Panc1 (cell line): ENCODE data around the gene AMIGO2. TPM values are rescaled to one million over a fixed set of nuclear protein-coding genes. Genes with fewer than 3 reads are reported as not detected.

Experiments used
- ATAC-seq: fragments of 200-7000 bp; cut with Tn5 transposase; 2 replicates; pipeline ENCODE4 v1.9.1; 2020; ENCODE audit warnings: mild to moderate bottlenecking, moderate library complexity
- BruUV-seq: library from RNA; stranded (reverse); fragments of 400-500 nt; replicated peaks from 2 replicates; lab custom pipeline; 2021; lab: Mats Ljungman, UMichigan
- CTCF ChIA-PET: fragments of 300-600 bp; sonication (Branson Sonifier 250); formaldehyde crosslinking; loops from one replicate; lab custom pipeline; 2022; ENCODE audit warnings: antibody characterized with exemption; lab: Charles Lee
- POLR2A ChIA-PET: fragments of 300-600 bp; sonication (Branson Sonifier 250); formaldehyde crosslinking; loops from one replicate; lab custom pipeline; 2022; ENCODE audit warnings: antibody characterized with exemption; lab: Charles Lee
- DNase-seq: peaks from one replicate; pipeline ENCODE4 v3.0.0-alpha.2; 2010; ENCODE audit warnings: low read depth, low spot score
- H3K27ac ChIP-seq: 2 replicates; pipeline ENCODE4 v1.5.1; 2011; ENCODE audit warnings: mild to moderate bottlenecking, low read length, inconsistent platforms
- H3K27me3 ChIP-seq: fragments of 200-500 bp; sonication (Bioruptor generic); 2 replicates; pipeline ENCODE4 v1.6.0; 2014; ENCODE audit warnings: low read length, inconsistent platforms; ENCODE audit not compliant: control insufficient read depth, insufficient read depth
- H3K36me3 ChIP-seq: fragments of 200-500 bp; sonication (Bioruptor generic); 2 replicates; pipeline ENCODE4 v1.5.1; 2014; ENCODE audit warnings: inconsistent platforms, mild to moderate bottlenecking, low read length, moderate library complexity; ENCODE audit not compliant: control insufficient read depth, insufficient read depth
- H3K4me1 ChIP-seq: 2 replicates; pipeline ENCODE4 v1.5.1; 2011; ENCODE audit warnings: inconsistent platforms, mild to moderate bottlenecking, low read length, moderate library complexity; ENCODE audit not compliant: control insufficient read depth, insufficient read depth
- H3K4me3 ChIP-seq, 2 experiments: 2 replicates each; pipeline ENCODE4 v1.5.1; 2011 to 2012; ENCODE audit warnings: low read depth in 2 of 2, low read length in 2 of 2, mild to moderate bottlenecking in 2 of 2, inconsistent platforms in 1 of 2, moderate library complexity in 1 of 2
- H3K9me3 ChIP-seq: fragments of 200-500 bp; sonication (Bioruptor generic); 2 replicates; pipeline ENCODE4 v1.5.1; 2014; ENCODE audit warnings: low read depth, mild to moderate bottlenecking, inconsistent platforms, low read length, moderate library complexity; ENCODE audit not compliant: control insufficient read depth, insufficient read depth
- CTCF ChIP-seq: fragments of 450-650 bp; IDR thresholded peaks from 2 replicates; pipeline ENCODE4 v1.5.1; 2017; ENCODE audit warnings: mild to moderate bottlenecking
- POLR2AphosphoS5 ChIP-seq: IDR thresholded peaks from 2 replicates; pipeline ENCODE4 v1.6.1; 2012; ENCODE audit warnings: mild to moderate bottlenecking, low read depth, low read length, moderate library complexity
- REST ChIP-seq, 2 experiments: IDR thresholded peaks; 2 replicates each; pipeline ENCODE4 v1.6.1; 2011 to 2012; ENCODE audit warnings: low read depth in 2 of 2, control low read depth in 1 of 2, low read length in 1 of 2, mild to moderate bottlenecking in 1 of 2, moderate library complexity in 1 of 2; ENCODE audit not compliant: insufficient read depth in 1 of 2
- SIN3A ChIP-seq: IDR thresholded peaks from 2 replicates; pipeline ENCODE4 v1.6.1; 2012; ENCODE audit warnings: low read depth, mild to moderate bottlenecking, low read length, moderate library complexity, borderline replicate concordance; ENCODE audit not compliant: insufficient read depth
- TCF7L2 ChIP-seq: IDR thresholded peaks from 2 replicates; pipeline ENCODE4 v1.6.1; 2011; ENCODE audit warnings: mild to moderate bottlenecking, low read depth, low read length, inconsistent platforms
- in situ Hi-C: cut with HindIII; loops from 2 replicates; pipeline ENCODE4 v1.10.0; 2016; ENCODE audit warnings: low sequenced_read_pairs, low pct_unique_long_range_greater_than_20kb
- intact Hi-C: fragments of 100-400 bp; cut with micrococcal nuclease; formaldehyde crosslinking; loops from one replicate; pipeline ENCODE4 v1.10.0; 2022; ENCODE audit not compliant: unreplicated experiment
- total RNA-seq: library from RNA; stranded (reverse); gene quantifications from one replicate; pipeline ENCODE4 v1.2.1, GENCODE V29; 2021; ENCODE audit not compliant: unreplicated experiment

Gene AMIGO2
- total RNA-seq, 1 experiment from 2014 or later, result 21.8 TPM

- in situ Hi-C loops, result no loop called here
- BruUV-seq, result no TSS peak
These were observed 50.6 kb downstream of the AMIGO2 start for GRCh38 chr12:47028981-47029708.

GRCh38 chr12:47028186-47028585 lies 51.6 kb downstream of the AMIGO2 start:
- TF ChIP-seq SIN3A (no peak), POLR2AphosphoS5 (no peak), REST (IDR thresholded peaks at IDR 0.05; ENCODE audit: insufficient read depth in 1 of 2, low read depth in 2 of 2, low read length in 1 of 2) (no peak), TCF7L2 (no peak), CTCF (no peak)
- Histone ChIP-seq H3K27ac (no peak overlapping the region), H3K27me3 (no peaks in the 10 kb centered on the region), H3K36me3 (no peaks in the 10 kb centered on the region), H3K4me1 (no peaks in the 10 kb centered on the region), H3K9me3 (no peaks in the 10 kb centered on the region), H3K4me3 (no peak overlapping the region)
- ChIA-PET POLR2A (no interaction called here), CTCF (no interaction called here)
- in situ Hi-C loops (no loop called here), intact Hi-C loops (loop anchor here (10.0 kb wide), 1 partner anchor 893 kb away; no protein-coding TSS in a partner anchor)
- BruUV-seq, result no TSS peak
- ATAC-seq, result no peak
- no peak for DNase-seq

More at GRCh38 chr12:47028981-47029708, 50.6 kb downstream of the AMIGO2 start:
- Histone ChIP-seq H3K27me3 (no peaks in the 10 kb centered on the region), H3K4me3 (no peak overlapping the region), H3K27ac (no peak overlapping the region), H3K4me1 (no peaks in the 10 kb centered on the region), H3K36me3 (no peaks in the 10 kb centered on the region), H3K9me3 (no peaks in the 10 kb centered on the region)
- DNase-seq (no peak), ATAC-seq (no peak)
- intact Hi-C loops, result loop anchor here (10.0 kb wide), 1 partner anchor 894 kb away; no protein-coding TSS in a partner anchor
- POLR2A ChIA-PET, result no interaction called here
- TF ChIP-seq REST (IDR thresholded peaks at IDR 0.05; ENCODE audit: insufficient read depth in 1 of 2, low read depth in 2 of 2, low read length in 1 of 2) (no peak), SIN3A (no peak), POLR2AphosphoS5 (no peak), CTCF (no peak), TCF7L2 (no peak)
- CTCF ChIA-PET, result no interaction called here
